ENCODE results near the gene LOXL3.

The LOXL3 gene

GRCh38 chr2:74497777-74498499 is 55.8 kb downstream of the LOXL3 start:
- no peak for DNase-seq
- in situ Hi-C loops (cut with HindIII; ENCODE audit: low pct_ligation_motif_present, low sequenced_read_pairs) = no loop called here
- Histone ChIP-seq H3K27me3 (replicated peaks) (peaks cover 17% of the 10 kb centered on the region), H3K36me3 (replicated peaks) (peaks cover 7% of the 10 kb centered on the region), H3K27ac (no peak overlapping the region), H3K4me3 (ENCODE audit: low read depth, low read length) (peak overlapping the region; percentile 45)
- TF ChIP-seq, protein P1, sequence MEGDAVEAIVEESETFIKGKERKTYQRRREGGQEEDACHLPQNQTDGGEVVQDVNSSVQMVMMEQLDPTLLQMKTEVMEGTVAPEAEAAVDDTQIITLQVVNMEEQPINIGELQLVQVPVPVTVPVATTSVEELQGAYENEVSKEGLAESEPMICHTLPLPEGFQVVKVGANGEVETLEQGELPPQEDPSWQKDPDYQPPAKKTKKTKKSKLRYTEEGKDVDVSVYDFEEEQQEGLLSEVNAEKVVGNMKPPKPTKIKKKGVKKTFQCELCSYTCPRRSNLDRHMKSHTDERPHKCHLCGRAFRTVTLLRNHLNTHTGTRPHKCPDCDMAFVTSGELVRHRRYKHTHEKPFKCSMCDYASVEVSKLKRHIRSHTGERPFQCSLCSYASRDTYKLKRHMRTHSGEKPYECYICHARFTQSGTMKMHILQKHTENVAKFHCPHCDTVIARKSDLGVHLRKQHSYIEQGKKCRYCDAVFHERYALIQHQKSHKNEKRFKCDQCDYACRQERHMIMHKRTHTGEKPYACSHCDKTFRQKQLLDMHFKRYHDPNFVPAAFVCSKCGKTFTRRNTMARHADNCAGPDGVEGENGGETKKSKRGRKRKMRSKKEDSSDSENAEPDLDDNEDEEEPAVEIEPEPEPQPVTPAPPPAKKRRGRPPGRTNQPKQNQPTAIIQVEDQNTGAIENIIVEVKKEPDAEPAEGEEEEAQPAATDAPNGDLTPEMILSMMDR (IDR thresholded peaks at IDR 0.05; ENCODE audit: low read depth, low read length, missing control alignments) = no peak

DNA sequence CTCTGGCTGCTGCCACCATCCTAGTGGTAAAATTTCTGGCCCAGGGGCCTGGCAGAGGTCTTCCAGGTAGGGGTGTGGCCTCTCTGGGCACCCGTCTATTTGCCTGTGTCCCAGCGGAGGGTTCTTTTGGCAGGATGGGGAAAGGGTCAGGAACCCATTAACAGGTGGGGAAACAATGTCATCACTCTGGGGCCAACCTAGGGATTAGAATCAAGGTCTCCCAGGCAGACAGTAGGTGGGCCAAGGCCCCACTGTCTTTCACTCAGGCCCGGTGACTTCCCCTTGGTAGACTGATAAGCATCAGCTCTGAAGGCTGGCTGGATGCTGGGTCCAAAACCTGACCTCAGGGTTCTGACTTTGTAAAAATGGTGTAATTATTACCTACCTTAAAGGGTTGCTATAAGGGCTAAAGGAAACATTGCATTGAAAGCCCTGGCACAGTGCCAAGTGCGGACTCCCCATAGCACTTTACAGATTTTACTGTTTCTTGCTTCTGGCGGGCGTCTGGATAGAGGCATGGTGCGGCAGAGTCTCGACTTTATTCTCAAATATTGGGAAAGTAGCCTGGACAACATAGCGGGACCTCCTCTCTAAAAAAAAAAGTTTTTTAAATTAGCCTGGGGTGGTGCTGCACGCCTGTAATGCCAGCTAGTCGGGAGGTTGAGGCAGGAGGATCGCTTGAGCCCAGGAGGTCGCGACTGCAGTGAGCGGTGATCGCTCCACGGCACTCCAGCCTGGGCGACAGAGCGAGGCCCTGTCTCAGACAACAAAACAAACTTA is 56.6 kb downstream of the LOXL3 start:
- DNase-seq = no peak
- TF ChIP-seq, protein P1 (IDR thresholded peaks at IDR 0.05; ENCODE audit: low read depth, low read length, missing control alignments) = no peak
- Histone ChIP-seq H3K36me3 (replicated peaks) (peaks cover 10% of the 10 kb centered on the region), H3K4me3 (ENCODE audit: low read depth, low read length) (no peak overlapping the region), H3K27ac (no peak overlapping the region), H3K27me3 (replicated peaks) (peaks cover 17% of the 10 kb centered on the region)
- in situ Hi-C loops (cut with HindIII; ENCODE audit: low pct_ligation_motif_present, low sequenced_read_pairs) = no loop called here

DNA sequence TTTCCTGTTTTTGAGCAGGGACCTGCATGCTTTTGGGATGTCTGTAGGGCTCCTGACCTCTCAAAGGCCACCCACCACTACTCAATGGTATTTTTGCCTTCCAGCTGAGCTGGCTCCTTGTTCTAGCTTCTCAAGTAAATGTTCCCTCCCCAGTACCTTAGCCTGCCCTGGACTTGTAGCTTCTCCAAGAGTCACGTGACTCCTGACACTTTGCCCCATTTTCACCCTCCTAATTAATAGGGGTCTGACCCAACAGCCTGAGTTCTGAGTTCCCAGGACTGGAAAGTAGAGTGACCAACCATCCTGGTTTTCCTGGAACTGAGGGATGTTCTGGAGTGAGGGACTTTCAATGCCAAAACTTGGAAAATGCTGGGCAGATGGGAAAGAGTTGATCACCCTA is 58.3 kb downstream of the LOXL3 start:
- peaks cover 27% of the 10 kb centered on the region for H3K36me3 ChIP-seq (replicated peaks)
- TF ChIP-seq, protein P1 (IDR thresholded peaks at IDR 0.05; ENCODE audit: low read depth, low read length, missing control alignments) = no peak
- H3K27me3 ChIP-seq (replicated peaks) = peaks cover 17% of the 10 kb centered on the region
- in situ Hi-C loops (cut with HindIII; ENCODE audit: low pct_ligation_motif_present, low sequenced_read_pairs) = no loop called here
- no peak overlapping the region for H3K27ac ChIP-seq
- H3K4me3 ChIP-seq (ENCODE audit: low read depth, low read length) = no peak overlapping the region
- DNase-seq = no peak

GRCh38 chr2:74493546-74493945 is 60.2 kb downstream of the LOXL3 start:
- Histone ChIP-seq H3K27me3 (replicated peaks) (peaks cover 3% of the 10 kb centered on the region), H3K27ac (no peak overlapping the region), H3K36me3 (replicated peaks) (peaks cover 29% of the 10 kb centered on the region), H3K4me3 (ENCODE audit: low read depth, low read length) (no peak overlapping the region)
- no peak for DNase-seq
- TF ChIP-seq, protein P1 (IDR thresholded peaks at IDR 0.05; ENCODE audit: low read depth, low read length, missing control alignments) = no peak
- in situ Hi-C loops (cut with HindIII; ENCODE audit: low pct_ligation_motif_present, low sequenced_read_pairs) = no loop called here

DNA sequence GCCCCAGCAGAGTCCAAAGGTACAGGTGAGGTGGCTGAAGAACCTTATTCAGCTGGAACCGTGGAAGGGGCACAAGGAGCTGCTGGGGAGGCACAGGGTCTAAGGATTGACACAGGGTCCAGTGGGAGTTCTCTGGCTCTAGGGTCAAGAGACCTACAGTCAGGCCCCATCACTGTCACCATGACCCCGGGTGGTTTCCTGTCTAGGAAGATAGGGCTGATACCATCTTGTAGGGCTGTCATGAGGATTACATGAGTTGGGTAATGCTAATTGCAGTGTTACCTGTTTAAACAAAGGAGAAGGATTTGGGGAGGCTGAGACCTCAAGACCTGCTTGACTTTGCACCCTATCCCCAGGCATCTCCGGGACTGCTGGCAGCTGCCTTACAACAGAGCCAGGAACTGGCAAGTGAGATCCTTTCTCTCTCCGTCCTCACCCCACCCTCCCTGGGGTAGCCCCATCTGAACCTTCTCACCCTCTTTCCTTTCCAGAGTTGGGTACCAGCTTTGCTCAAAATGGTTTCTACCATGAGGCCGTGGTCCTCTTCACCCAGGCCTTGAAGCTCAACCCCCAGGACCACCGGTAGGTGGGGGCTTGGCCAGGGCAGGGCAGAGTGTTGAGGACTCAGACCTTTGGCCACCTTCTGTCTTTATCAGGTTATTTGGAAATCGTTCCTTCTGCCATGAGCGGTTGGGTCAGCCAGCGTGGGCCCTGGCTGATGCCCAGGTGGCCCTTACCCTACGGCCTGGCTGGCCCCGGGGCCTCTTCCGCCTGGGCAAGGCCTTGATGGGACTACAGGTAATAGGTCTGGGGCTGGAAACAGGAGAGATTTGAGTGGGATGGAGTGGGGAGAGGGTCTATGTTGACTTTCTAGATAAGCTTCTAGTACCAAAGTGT is 61.8 kb downstream of the LOXL3 start:
- TF ChIP-seq, protein P1 (IDR thresholded peaks at IDR 0.05; ENCODE audit: low read depth, low read length, missing control alignments) = no peak
- in situ Hi-C loops (cut with HindIII; ENCODE audit: low pct_ligation_motif_present, low sequenced_read_pairs) = no loop called here

More for the DNA sequence above, 61.8 kb downstream of the LOXL3 start:
- Histone ChIP-seq H3K27me3 (replicated peaks) (no peaks in the 10 kb centered on the region), H3K36me3 (replicated peaks) (peaks cover 29% of the 10 kb centered on the region), H3K27ac (no peak overlapping the region), H3K4me3 (ENCODE audit: low read depth, low read length) (no peak overlapping the region)
- DNase-seq = no peak

Data from brain microvascular endothelial cell (primary cell).